Central memory CD8-positive, alpha-beta T cell (primary cell): ENCODE data around the gene NRXN3.

Experiments
- ATAC-seq: fragments of 150-1000 bp; cut with Tn5 transposase; replicated peaks from 2 replicates; pipeline ENCODE4 v1.10.0; 2022; ENCODE audit warnings: mild to moderate bottlenecking, moderate FRiP score, moderate number of reproducible peaks; ENCODE audit not compliant: poor library complexity, severe bottlenecking; ENCODE audit errors: extremely low read depth
- DNase-seq, 2 donors: peaks; one replicate each; pipeline ENCODE4 v3.0.0; 2021; ENCODE audit warnings: low spot score in 2 of 2
- H3K27ac Mint-ChIP-seq: one replicate; pipeline ENCODE4 v1.8.0; 2022; ENCODE audit warnings: low read depth, mild to moderate bottlenecking, moderate library complexity, mixed read lengths
- H3K27me3 Mint-ChIP-seq: one replicate; pipeline ENCODE4 v1.8.0; 2022; ENCODE audit warnings: mixed read lengths
- H3K36me3 Mint-ChIP-seq: one replicate; pipeline ENCODE4 v1.8.0; 2022; ENCODE audit warnings: mild to moderate bottlenecking, moderate library complexity, mixed read lengths; ENCODE audit not compliant: insufficient read depth
- H3K4me1 Mint-ChIP-seq: one replicate; pipeline ENCODE4 v1.8.0; 2022; ENCODE audit warnings: mixed read lengths
- H3K4me3 Mint-ChIP-seq: one replicate; pipeline ENCODE4 v1.8.0; 2022; ENCODE audit warnings: mild to moderate bottlenecking, moderate library complexity, mixed read lengths
- H3K9me3 Mint-ChIP-seq: one replicate; pipeline ENCODE4 v1.8.0; 2022; ENCODE audit warnings: mixed read lengths

The NRXN3 gene

DNA sequence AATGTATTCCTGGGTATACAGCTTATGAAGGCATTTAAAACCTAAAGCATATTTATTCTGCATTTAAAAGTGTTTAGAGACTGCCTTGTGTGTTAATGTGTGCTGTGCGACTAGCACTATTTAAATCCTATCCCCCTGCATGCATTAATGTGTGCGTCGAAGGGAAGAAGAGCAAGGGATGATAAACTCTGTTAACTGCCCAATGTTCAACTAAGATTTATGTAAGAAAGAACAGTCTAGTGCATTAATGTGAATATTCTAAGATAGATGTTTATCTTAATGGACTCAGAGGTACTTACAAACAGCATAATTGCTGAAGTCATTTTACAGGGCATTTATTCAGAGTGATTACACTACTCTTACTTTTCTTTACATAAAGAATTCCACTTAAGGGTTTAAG lies 1616.3 kb downstream of the NRXN3 start:
- Mint-ChIP-seq H3K4me3 (no peak overlapping the region), H3K9me3 (peaks cover 16% of the 10 kb centered on the region), H3K4me1 (no peaks in the 10 kb centered on the region), H3K27ac (no peak overlapping the region), H3K36me3 (no peaks in the 10 kb centered on the region), H3K27me3 (no peaks in the 10 kb centered on the region)
- DNase-seq (no peak), ATAC-seq (no peak)

DNA sequence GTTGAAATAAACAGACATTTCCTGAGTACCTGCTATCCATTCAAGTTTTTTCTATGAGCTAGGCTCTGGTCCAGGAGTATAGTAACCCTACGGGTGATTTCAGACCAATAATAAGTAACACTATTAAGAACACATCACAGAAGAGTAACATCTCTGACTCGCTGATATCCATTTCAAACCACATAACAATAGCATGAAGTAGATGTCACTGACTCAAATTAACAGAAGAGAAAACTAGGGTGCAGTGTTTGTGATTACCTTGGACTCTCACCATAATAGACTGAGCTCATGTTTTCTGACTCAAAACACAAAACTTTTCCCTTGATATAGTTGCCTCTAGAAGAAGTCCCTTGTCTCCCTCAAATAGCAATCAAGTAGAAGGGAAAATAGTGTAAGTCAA lies 1618.2 kb downstream of the NRXN3 start:
- Mint-ChIP-seq H3K4me3 (no peak overlapping the region), H3K4me1 (no peaks in the 10 kb centered on the region), H3K9me3 (peaks cover 16% of the 10 kb centered on the region), H3K27ac (no peak overlapping the region), H3K27me3 (no peaks in the 10 kb centered on the region), H3K36me3 (no peaks in the 10 kb centered on the region)
- no peak for DNase-seq
- no peak for ATAC-seq

DNA sequence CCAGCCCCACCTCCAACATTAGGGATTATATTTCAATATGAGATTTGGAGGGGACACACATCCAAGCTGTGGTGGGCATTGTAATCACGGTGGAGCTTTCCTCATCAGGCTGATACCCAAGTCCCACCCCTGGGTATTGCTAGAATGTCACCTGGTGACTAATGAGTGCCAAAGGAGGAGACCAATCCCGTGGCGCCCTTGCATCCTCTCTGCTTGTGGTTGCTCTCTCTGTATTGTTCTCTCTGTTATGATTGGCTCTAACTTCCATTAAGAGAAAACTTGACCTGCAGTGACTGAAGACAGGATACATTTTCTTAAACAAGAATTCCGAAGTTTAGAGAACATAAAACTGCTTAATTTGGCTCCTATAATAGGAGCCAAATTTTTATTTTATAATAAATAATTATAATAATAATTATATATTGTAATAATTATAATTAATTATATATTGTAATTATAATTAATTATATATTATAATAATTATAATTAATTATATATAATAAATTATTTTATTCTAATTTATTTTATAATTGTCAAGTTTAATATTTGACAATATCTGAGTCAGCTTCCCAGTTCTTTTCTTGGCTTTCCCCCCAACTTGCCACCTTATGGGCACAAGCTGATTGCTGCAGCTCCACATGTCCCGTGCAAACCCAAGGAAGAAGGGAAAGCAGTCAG lies 1621.0 kb downstream of the NRXN3 start:
- peaks cover 21% of the 10 kb centered on the region for H3K9me3 Mint-ChIP-seq
- ATAC-seq (no peak), DNase-seq (no peak)
- no peaks in the 10 kb centered on the region for H3K27me3 Mint-ChIP-seq
- no peaks in the 10 kb centered on the region for H3K4me1 Mint-ChIP-seq
- no peak overlapping the region for H3K4me3 Mint-ChIP-seq
- H3K36me3 Mint-ChIP-seq = no peaks in the 10 kb centered on the region
- H3K27ac Mint-ChIP-seq = no peak overlapping the region

DNA sequence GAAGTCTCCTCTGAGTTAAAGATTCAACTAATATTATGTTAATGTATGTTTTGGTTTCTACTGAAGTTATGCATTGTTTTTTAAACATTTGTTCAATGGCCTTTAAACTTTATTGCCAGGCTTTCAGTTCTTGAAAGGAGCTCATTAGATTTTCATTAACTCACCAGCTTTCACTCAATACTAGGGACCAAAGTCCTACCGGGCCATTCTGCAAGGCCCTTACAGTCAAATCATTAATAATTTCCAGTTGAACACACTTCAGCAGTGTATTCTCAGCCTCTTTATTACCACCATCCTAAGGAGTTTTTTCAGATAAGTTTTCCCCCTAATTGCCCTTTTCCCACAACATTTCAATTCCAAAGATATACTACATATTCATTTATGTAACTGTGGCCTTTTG lies 1631.9 kb downstream of the NRXN3 start:
- H3K4me3 Mint-ChIP-seq = no peak overlapping the region
- H3K4me1 Mint-ChIP-seq = no peaks in the 10 kb centered on the region
- H3K36me3 Mint-ChIP-seq = no peaks in the 10 kb centered on the region
- DNase-seq (no peak), ATAC-seq (no peak)
- peaks cover 14% of the 10 kb centered on the region for H3K9me3 Mint-ChIP-seq
- H3K27ac Mint-ChIP-seq = no peak overlapping the region
- H3K27me3 Mint-ChIP-seq = no peaks in the 10 kb centered on the region

DNA sequence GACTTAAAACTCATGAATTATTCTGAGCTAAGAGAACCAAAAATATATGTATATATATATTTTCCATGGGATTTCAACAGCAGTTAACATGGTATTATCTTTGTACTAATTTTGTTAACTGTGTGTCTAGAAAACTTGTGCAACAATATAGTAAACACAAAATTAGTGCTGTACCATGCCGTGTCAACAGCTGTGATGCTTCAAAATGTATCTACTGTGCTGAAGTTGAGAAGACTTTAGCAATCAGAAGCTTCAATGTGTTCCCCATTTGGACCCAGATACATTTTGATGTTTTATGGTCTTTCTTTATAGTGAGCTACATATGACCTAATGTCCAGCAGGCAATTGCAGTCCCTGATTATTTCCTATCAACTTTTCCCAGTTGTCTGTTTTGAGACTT lies 1635.5 kb downstream of the NRXN3 start:
- DNase-seq = no peak
- no peak overlapping the region for H3K27ac Mint-ChIP-seq
- H3K36me3 Mint-ChIP-seq = no peaks in the 10 kb centered on the region
- H3K4me1 Mint-ChIP-seq = no peaks in the 10 kb centered on the region
- no peak overlapping the region for H3K4me3 Mint-ChIP-seq
- H3K9me3 Mint-ChIP-seq = no peaks in the 10 kb centered on the region
- H3K27me3 Mint-ChIP-seq = no peaks in the 10 kb centered on the region
- no peak for ATAC-seq

- no peak for DNase-seq
- Mint-ChIP-seq H3K4me1 (no peaks in the 10 kb centered on the region), H3K4me3 (no peak overlapping the region), H3K9me3 (no peaks in the 10 kb centered on the region), H3K27me3 (no peaks in the 10 kb centered on the region), H3K27ac (no peak overlapping the region), H3K36me3 (no peaks in the 10 kb centered on the region)
- ATAC-seq = no peak
Observed at GRCh38 chr14:79809849-79810612, 1639.9 kb downstream of the NRXN3 start.

GRCh38 chr14:79820866-79821535 lies 1650.8 kb downstream of the NRXN3 start:
- Mint-ChIP-seq H3K9me3 (peaks cover 5% of the 10 kb centered on the region), H3K27me3 (no peaks in the 10 kb centered on the region), H3K4me3 (no peak overlapping the region), H3K36me3 (no peaks in the 10 kb centered on the region), H3K4me1 (no peaks in the 10 kb centered on the region), H3K27ac (no peak overlapping the region)
- ATAC-seq (no peak), DNase-seq (no peak)

GRCh38 chr14:79822034-79822433 lies 1651.9 kb downstream of the NRXN3 start:
- Mint-ChIP-seq H3K36me3 (no peaks in the 10 kb centered on the region), H3K4me1 (no peaks in the 10 kb centered on the region), H3K27ac (no peak overlapping the region), H3K9me3 (peaks cover 8% of the 10 kb centered on the region), H3K4me3 (no peak overlapping the region), H3K27me3 (no peaks in the 10 kb centered on the region)
- DNase-seq = no peak
- ATAC-seq = no peak

GRCh38 chr14:79825046-79825521 lies 1654.9 kb downstream of the NRXN3 start:
- Mint-ChIP-seq H3K27ac (no peak overlapping the region), H3K36me3 (no peaks in the 10 kb centered on the region), H3K4me3 (no peak overlapping the region), H3K4me1 (no peaks in the 10 kb centered on the region), H3K9me3 (peaks cover 10% of the 10 kb centered on the region), H3K27me3 (no peaks in the 10 kb centered on the region)
- no peak for ATAC-seq
- DNase-seq = no peak

DNA sequence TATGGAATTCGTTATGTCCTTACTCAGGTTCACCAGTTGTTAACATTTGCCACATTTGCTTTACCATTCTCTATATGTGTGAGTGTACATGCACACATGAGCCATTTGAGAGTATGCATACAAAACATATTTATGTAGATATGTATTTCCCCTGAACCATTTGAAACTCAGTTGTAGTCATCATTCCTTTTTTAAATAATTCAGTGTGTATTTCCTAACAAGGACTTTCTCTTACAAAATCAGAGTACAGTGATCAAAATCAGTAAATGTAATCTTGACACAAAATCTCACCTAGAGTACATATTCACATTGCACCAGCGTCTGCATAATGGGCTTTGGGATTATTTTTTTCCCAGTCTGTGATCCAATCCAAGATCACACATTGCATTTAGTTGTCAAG lies 1656.2 kb downstream of the NRXN3 start:
- Mint-ChIP-seq H3K27ac (no peak overlapping the region), H3K36me3 (no peaks in the 10 kb centered on the region), H3K9me3 (peaks cover 10% of the 10 kb centered on the region), H3K4me3 (no peak overlapping the region), H3K4me1 (no peaks in the 10 kb centered on the region), H3K27me3 (no peaks in the 10 kb centered on the region)
- no peak for ATAC-seq
- DNase-seq = no peak

GRCh38 chr14:79829405-79830166 lies 1659.4 kb downstream of the NRXN3 start:
- ATAC-seq = no peak
- Mint-ChIP-seq H3K9me3 (peaks cover 10% of the 10 kb centered on the region), H3K27ac (no peak overlapping the region), H3K4me3 (no peak overlapping the region), H3K36me3 (no peaks in the 10 kb centered on the region), H3K4me1 (no peaks in the 10 kb centered on the region), H3K27me3 (no peaks in the 10 kb centered on the region)
- DNase-seq = no peak

DNA sequence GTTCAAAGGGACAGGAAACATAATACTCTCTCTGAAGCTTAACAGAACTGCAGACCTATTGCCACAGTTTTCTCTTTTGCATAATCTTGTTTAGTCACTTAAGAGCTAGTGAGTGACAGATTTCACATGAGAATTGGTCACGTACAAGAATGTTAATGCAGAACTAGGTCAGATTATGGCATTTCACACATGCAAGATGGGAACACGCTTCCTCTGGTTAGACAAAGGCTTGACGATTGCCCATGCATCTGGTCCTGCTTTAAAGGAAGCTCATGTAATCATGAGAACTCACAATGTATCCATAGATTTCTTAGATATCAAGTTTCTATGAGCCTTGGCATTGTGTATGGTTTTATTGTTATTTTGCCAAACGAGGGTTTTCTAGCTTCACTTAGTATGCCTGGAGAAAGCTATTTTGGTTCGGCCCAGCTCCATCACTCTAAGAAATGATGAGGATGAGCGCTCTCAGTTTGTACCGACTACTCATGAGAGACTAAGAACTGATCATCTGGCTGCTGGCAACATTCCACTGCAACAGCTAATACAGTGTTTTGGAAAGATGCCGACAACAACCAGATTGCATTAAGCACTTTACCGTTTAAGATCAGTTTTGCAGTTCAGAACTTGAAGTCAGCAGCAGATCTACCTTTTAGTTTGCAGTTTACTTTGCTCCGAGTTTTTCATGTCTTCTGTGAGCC lies 1661.2 kb downstream of the NRXN3 start:
- no peak for ATAC-seq
- no peaks in the 10 kb centered on the region for H3K4me1 Mint-ChIP-seq
- H3K27me3 Mint-ChIP-seq = no peaks in the 10 kb centered on the region
- no peak overlapping the region for H3K27ac Mint-ChIP-seq
- H3K4me3 Mint-ChIP-seq = no peak overlapping the region
- H3K9me3 Mint-ChIP-seq = peaks cover 10% of the 10 kb centered on the region
- no peaks in the 10 kb centered on the region for H3K36me3 Mint-ChIP-seq
- DNase-seq = no peak
